ENCODE results near the gene TMEM272.
"Not testable (repeated sequence)": the region's sequence is repeated elsewhere in the genome, so short reads cannot be mapped to it uniquely, and the experiment has no call there.

TMEM272 gene

DNA sequence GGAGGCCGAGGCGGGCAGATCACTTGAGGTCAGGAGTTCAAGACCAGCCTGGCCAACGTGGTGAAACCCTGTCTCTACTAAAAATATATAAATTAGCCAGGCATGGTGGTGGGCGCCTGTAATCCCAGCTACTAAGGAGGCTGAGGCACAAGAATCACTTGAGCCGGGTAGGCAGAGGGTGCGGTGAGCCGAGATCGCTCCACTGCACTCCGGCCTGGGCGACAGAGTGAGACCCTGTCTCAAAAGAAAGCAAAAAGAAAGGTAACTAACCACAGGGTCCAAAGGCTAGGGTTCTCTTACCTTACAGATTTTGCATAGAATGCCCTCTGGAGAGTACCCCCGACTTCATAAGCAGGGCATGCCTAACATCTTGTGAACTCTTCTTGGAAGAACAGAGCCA is 20.3 kb downstream of the TMEM272 start:
- not testable (repeated sequence) for DNase-seq

DNA sequence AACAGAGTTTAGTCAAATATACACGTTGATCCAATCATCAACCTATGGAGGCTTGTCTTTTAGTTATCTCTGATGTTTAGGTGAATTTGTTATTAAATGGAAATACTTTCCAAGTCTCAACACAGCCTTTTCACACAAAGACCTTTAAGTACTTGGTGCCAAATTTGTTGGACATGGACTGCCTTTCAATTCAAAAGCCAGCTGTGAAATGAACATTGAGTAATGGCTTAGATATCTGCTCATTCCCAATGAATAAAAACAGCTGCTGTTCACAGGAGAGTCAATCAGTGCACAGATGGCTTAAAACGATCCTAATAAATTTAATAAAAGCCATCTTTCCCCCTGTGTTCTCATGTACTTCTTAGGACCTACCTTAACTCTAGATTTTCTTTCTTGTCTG is 21.1 kb downstream of the TMEM272 start:
- no peak for DNase-seq

DNA sequence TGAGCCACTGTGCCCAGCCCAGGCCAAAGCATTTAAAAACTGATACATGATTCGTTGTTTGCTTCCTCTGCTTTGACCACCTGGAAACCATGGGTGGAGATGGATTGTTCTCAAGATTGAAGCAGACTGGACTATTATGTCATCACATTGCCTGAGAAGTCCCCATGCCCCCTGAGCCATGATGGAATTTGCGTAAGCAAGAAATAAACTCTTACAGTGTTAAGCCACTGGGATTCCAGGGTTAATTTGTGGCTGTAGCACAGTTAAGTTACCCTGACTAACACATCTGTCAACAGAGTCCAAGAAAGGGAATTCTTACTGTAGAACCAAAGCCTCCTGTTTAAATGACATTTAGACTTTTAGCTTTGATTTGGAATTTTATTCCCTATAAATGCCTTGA is 21.6 kb downstream of the TMEM272 start:
- DNase-seq, result no peak

DNA sequence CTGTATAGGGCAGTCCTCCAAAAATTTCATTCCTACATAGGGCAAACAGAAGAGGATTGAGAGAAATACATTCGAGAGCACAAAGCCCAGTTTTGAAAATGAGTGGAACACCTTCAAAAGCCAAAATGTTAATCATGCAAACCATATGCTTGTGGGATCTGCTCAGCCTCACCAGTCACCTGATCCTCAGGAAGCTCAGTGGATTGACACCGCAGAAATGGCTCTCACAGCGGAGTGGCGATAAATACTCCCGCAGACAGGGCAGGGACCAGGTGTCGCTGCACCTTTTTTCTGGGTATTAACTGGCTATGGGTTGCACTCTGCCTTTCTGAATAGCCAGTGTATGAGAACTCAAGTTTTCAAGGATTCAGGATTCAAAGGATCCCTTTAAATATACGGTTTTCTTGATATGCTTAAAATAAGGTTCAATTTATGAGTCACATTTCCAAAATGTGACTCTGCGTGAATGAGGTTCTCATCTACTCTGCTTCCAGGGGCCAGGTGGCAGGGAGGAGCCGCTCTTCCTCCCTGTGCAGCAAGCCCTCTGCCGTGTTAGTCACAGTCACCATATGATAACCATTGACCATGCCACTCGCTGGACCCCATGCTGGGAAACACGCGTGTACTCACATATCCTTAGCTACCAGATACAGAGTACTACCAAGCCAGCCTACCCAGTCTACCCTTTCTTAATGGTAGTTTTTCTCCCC is 22.7 kb downstream of the TMEM272 start:
- no peak for DNase-seq

DNA sequence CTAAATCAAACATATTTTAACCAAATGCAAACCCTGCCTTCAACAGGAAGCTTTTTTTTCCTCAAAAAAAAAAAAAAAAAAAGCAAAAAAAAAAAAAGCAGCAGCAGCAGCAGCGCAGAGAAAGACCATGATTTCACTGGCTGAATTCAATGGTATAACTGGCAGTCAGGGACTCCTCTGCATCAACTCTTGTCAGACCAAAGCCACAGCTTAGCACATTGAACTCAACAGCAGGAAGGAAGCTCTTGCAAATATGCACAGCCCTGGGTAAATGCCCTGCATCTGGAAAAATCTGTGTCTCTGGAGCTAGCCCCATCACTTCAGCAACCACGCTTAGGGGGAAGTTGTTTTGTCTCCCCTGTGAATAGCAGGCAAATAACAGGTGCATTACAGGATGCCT is 23.4 kb downstream of the TMEM272 start:
- DNase-seq, result no peak

DNA sequence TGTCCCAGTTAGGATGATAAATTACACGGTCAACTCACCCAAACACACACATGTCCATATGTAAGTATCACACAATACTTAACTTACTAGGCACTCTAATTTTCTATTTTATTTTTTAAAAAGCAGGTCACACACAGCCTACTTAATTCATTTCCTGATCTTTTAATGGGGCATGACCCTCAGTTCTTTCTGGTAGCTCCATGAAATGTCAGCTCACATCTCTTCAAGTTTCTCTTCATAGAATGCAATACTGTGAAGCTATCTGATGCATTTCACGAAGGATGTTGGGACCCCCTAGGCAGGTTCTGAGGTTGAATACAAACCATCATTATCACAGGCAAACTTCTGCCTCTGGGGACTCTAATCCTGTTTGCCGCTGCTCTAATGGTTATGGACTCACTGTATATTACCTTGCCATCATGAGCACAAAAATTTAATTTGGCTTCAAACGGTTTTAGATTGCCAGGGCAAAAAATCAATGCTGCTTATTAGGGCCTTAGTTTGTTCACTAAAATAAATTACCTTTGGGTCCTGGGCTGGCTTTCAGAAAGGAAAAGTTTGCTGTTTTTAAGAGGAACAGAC is 24.9 kb downstream of the TMEM272 start:
- DNase-seq, result no peak

DNA sequence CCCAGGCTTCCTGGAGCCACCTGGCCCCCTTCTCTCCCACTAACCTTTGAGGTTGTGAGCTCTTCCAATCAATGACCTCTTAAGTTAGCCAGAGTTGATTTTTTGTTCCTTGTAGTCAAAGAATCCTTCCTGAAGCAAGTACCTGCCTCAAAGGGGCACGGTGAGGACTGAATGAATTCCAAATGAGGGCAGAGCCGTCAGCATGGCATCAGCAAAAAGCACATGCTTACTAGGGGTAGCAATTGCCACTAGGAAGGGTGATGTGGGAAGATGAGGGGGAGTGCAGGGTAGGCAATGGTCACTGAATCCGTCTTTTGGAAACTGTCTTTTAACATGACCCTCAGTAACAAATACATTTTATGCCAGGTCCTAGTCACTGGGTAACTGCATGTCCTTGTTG is 25.4 kb downstream of the TMEM272 start:
- DNase-seq, result no peak

DNA sequence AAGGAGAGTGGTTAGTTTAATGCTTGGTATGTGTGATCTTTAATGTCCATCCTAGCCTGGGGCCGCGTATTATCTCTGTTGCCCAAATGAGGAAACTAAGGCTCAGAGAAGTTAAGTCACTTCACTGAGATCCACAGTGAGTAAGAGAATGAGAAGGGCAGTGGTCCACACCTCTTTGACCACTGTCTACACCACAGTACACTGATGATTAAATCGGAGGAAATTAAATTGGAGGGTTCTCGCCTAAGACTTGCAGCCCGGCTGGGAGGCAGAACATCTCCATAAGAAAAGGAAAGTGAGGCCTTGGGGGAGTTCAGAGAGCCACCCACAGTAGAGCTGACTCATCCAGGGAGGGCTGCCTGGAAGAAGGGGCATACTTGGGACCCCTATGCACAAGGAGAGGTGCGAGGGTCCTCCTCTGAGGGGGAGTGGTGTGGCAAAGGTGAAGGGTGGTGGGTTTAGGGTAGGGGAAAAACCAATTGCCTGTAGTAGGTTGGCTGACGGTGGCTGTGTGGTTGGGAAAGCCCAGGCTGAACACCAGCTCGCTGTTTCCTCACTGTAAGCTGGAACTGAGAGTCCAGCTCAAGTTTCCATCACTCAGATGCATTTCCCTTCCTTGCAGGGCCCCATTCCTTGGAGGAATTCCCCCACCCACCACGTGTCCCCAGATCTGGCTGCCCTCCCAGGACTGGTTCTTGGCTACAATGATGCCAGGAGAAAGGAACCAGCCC is 26.0 kb downstream of the TMEM272 start:
- peak; percentile 32 for DNase-seq

DNA sequence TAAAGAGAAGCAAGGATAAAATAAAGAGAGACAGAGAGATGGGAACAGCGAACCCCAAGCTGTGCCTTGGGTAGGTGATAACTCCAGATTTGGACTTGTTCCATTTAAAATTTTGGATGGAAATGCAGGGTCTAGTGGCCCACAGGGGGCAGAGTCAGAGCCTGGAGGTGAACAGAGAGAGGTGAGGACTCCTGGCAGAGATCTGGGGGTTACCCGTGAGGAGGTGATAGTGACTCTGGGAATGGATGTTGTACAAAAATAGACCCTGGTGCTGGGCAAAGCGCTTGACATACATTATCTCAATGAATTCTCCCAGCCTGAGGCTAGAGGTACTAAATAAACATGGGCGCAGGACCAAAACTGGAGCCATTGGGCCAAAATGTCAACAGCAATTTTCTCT is 26.7 kb downstream of the TMEM272 start:
- DNase-seq, result no peak

DNA sequence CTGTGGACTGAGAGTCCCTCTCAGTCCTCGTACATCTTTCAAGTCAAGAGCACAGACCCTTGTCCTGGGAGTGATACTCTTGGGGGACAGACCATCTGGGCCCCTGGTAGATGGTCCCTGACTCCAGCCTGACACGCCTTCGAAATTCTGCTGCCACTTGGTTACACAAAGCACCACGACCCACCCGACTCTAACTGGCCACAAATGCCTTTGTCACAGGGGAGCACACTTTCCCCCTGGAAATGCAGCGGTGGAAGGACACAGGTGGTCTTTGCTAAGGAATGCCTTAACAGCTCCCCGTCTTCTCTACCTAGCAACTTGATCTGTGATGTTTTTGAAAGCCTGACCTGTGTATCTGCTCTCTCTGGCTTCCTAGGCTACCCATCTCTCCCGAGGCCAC is 27.3 kb downstream of the TMEM272 start:
- no peak for DNase-seq

DNA sequence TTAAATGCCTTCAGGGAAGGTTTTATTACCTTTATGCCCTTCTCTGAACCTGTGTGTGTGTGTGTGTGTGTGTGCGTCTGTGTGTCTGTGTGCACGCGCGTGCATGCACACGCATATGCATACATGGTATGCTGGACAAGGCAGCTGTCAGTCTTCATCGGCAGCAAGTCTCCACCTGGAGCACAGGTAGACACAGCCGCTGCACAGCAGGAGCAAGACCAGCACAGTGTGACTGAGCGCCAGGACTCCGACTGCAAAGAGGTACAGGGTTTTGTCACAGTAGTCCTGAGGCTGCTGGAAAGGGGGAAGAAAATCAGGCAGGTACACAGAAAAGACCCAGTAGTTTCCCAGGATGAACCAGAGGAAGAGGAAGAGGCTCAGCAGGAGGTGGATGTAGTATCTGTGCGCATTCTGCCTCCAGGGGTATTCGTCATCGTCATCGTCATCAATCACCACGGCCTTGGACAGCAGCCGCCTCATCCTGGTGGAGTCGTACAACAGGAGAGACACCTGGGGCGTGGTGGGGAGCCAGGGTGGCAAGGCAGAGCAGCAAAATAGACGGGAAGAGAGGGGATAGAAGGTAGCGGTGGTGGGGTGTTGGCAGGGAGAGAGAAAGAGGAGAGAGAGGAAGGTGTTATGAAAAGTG is 28.2 kb downstream of the TMEM272 start:
- DNase-seq, result no peak

DNA sequence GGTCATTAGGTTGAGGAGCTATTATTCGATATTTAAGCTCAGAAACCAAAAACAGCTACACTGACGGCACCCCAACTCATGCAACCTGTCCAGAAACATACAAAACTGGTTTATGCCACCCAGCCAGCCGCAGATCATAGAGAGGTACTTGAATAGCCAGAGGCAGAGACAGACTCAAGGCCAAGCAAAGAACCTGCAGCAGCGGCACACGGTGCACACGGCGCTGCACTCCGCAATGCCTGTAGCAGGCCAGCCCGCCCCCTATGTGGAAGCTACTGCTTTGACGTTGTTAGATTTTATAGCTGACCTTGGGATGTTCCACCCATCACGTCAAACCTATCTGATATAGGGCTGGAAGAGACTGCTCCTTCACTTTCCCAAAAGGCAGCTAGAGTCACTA is 29.1 kb downstream of the TMEM272 start:
- no peak for DNase-seq

DNA sequence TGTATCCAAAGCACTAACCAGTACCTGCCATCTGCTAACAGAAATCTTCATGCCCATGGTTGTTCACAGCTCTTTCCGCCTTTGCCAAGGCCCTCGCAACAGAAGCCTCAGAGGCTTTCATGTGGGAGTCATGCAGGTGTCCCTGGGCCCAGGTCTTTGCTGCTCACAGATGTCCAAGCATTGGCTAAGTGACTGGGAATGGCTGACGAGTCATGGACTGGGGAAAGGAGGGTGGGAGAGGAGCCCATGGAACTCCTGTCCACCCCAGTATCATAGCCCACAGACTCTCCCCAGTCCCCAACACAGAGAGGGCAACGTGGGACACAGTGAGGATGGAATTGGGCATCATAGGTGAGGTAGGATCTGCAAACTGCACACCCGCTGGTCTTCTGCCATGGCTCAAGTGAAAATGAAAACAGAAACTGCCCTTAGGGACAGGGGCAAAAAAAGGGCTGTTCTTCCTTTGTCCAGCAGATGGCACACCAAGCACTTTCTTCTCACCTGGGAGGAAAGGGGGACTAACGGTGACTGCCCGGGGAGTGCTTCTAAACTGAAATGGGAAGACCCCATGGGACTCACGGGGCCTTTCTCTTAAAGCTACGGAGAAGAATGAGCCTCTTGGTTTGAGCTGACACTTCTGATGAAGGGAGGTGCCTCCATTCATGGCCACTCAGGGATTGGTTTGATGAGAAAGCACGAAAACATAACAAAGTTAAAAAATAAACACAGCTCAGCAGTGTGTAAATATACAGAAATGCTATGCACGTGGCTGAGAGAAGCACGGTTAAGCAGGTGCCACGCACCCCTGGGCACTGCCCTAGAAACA is 29.9 kb downstream of the TMEM272 start:
- peak; percentile 71 for DNase-seq

DNA sequence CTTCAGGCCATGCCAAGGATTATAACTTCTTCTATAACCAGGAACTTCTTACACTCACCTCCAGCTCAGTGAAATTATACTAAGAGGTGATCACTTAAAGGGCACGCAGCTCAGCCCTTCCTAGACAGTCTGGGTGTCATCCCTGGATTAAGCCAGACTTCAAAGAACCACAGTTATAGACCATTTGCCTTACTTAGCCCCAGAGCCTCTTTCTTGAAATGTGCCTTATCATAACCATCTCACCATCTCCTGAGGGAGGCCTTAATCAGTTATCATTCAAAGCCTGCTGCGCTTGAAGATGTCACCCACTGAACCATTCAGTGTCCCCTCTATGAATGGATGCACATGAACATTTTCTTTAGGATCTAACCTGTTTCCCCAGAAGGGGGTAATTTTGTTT is 30.9 kb downstream of the TMEM272 start:
- DNase-seq, result no peak

DNA sequence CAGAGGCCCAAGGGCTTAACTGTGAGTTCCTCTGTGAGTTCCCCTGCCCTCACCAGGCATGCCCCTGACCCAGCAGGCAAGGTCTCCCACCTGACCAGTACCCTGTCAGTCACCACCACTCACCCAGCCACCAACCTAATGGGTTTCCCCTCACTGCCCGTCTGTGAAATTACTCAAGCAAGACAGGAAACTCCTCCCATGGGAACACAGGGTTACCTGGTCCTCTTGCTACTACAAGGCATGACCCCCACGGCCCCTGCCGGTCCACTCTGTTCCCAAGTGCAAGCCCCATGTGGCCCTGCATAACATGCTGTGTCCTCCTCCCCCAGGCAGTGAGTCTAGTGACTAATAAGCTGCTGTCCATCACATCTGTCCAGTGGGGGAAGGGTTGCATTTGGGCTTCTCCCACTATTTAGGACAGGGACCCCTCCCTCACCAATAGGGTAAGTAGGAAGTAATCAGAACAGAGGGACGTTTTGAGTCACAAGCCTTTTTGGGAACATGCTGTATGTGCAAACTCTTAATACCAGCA is 33.0 kb downstream of the TMEM272 start:
- DNase-seq, result no peak

DNA sequence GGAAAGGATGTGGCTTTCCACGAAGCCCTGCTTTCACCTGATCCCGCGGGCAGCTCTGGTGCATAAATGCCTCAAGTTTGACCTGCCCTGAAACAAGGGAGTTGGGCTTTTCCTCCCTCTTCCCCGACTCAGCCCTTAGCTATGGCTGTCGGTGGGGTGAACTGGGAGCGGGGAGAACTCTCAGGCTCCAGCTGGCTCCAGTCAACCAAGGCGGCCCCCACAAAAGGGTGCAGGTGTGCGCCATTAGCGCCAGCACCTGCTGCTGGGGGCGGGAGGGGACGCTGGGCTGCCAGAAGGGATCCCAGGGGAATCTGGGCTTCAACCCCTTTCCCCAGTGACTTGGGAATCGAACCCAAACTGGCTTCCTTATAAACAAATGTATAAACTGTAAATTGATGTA is 33.9 kb downstream of the TMEM272 start:
- DNase-seq, result no peak

DNA sequence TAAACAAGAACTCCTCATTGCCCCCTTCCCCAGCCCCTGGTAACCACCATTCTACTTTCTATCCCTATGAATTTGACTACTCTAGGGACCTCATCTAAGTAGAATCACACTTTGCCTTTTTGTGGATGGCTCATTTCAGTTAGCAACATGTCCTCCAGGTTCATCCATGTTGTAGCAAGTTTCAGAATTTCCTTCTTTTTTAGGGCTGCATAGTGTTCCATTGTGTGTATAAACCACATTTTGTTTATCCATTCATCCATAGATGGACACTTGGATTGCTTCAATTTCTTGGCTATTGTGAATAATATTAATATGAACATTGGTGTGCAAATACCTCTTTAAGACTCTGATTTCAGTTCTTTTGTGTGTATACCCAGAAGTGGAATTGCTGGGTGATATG is 36.2 kb downstream of the TMEM272 start:
- DNase-seq, result no peak

DNA sequence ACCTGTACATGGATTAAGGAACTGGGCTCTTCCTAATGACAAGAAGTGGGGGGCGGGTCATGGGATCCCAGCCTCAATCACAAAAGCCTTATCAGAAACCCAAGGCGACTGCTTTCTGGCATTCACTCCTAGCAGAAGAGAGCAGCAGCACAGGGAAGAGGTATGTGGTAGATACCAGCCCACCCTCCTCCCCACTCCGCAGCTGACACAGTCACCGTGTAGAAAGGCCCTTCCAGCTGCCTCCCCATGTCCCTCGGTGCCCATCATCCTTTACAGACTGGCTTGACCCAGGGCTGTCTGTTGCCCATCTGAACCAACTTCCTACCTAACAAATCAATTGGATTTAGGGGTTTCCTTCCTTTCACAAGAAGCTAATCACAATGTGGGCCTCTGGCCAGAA is 37.9 kb downstream of the TMEM272 start:
- DNase-seq, result no peak

DNA sequence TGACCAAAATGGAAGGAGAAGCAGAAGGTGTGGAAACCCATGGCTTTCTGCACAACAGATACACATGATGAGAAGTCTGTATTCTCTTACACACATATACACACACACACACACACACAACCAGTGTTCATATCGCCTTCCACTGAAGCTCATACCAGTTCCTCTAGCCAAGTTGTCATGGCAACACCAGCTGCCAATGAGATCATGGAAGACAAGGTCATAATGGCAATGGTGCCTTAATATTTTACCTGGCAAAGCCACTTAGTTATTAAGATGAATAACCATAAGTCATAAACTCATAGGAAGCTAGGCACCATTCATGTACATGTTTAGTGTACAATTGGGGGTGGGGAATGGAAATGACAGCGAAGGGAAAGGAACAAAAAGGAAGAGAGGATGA is 38.4 kb downstream of the TMEM272 start:
- DNase-seq, result no peak

DNA sequence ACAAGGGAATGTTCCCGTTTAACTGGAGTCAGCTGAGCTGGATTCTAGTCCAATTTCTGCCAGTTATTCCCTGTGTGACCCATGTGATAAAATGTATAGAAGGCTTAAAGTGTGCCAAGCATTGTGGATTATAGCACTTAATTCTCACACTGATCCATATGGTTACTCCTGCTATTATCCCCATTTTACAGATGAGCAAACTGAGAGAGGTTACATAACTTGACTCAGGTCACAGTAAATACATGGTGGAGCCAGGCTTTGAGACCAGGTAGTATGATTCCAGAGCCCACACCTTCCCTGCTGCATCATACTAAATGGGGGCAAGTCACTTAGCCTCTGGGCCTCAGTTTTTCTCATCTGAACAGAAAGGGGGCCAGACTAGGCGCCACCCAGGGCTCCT is 39.1 kb downstream of the TMEM272 start:
- no peak for DNase-seq

DNA sequence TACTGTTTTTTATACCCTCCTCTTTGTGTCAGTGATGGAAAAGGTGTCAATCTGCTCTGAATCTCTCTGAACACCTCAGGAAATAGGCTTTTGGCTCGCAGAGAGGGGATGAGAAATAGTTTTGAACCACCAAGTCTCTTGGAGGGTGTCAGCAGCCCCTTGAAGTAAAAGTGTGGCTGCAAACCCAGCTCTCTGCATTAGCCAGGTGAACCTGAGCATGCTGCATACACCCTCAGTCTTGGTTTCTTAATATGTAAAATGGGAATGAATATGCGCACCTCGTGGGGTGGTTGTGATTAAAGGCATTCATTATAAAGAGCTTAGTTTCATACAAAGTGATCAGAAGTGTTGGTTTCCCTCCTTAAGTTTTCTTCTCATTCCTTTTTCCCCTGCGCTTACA is 39.7 kb downstream of the TMEM272 start:
- DNase-seq, result peak; percentile 31

DNA sequence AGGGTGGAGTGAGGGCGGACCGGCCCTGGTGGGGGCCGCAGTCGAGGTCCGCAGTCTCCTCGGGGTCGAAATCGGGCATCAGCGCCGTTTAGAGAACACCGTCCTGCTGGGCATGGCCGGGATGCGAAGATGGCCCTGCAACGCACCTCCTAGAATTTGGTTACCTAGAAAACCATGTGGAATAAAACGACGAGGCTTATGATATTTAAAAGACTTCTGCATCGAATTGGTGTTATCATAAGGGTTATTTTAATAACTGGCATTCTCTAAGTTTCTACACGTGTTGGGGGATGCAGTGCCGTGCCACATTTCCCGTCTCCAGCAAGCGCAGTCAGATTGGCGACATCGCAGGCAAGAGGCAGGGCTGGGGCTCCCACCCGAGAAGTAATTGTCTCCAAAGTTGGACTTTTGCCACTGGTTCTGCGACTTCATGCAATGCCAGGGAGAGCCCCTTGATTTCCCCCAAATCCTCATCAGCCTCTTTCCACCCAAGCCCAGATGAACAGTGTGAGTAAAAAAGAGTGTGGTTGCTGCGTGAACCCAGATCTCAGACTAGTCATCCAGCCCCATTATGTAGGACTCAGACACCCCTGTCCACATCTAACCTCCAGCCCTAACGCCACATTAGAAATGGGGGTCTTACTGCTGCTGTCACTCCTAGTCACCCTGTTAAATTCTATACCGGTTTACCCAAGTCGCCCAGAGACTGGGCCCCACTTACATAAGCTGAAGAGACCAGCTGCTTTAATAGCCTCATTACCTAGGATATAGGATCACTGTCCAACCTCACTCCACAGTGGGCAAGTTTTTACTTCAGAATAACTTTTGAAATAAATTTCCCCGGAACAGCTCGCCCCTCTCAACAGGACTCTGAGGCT is 40.4 kb downstream of the TMEM272 start:
- peak; percentile 73 for DNase-seq

All from midbrain (tissue), 1 donor.